ENCODE data around the gene G2E3.

DNA sequence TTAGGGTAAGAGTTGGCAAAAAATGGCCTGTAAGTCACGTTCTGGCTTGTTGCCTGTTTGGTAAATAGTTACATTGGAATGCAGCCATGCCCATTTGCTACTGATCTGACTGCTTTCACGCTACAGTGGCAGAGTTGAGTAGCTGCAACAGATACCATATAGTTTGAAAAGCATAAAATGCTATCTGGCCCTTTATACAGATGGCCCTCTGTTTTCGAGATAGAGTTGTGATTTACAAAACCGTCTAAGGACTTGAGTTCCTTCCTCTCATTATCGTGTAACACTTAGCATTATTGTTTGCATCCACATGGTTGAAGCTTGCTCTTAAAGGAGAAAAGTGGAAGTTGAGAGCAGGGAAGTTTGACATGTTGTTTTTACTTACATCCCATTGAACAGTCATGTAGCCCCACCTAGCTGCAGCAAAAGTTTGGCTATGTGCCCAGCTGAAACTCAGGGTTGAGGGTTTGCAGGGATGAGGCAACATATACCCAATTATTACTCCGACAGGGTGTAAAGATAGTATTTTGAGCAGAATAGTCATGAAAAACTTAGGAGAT, 51.9 kb downstream of the G2E3 start:
- TF ChIP-seq, protein P1, sequence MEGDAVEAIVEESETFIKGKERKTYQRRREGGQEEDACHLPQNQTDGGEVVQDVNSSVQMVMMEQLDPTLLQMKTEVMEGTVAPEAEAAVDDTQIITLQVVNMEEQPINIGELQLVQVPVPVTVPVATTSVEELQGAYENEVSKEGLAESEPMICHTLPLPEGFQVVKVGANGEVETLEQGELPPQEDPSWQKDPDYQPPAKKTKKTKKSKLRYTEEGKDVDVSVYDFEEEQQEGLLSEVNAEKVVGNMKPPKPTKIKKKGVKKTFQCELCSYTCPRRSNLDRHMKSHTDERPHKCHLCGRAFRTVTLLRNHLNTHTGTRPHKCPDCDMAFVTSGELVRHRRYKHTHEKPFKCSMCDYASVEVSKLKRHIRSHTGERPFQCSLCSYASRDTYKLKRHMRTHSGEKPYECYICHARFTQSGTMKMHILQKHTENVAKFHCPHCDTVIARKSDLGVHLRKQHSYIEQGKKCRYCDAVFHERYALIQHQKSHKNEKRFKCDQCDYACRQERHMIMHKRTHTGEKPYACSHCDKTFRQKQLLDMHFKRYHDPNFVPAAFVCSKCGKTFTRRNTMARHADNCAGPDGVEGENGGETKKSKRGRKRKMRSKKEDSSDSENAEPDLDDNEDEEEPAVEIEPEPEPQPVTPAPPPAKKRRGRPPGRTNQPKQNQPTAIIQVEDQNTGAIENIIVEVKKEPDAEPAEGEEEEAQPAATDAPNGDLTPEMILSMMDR (conservative IDR thresholded peaks at IDR 0.05; ENCODE audit: low read depth, low read length): peak; percentile 62
- no peak for TF ChIP-seq EZH2phosphoT487 (IDR thresholded peaks at IDR 0.05; ENCODE audit: borderline replicate concordance, low read length)
